ENCODE results near the gene MEPCE. TPM values are rescaled to one million over a fixed set of nuclear protein-coding genes. Genes with fewer than 3 reads are reported as not detected.
A peak's percentile ranks its signal among the peaks of the same experiment; 100 is the strongest.

Gene MEPCE
- total and polyA plus RNA-seq, 9 of the 15 experiments (the other 6 are each of a cell fraction or from before 2014, with no cell fraction given), result 10.9 to 76.3 (median 44.1) TPM

DNA sequence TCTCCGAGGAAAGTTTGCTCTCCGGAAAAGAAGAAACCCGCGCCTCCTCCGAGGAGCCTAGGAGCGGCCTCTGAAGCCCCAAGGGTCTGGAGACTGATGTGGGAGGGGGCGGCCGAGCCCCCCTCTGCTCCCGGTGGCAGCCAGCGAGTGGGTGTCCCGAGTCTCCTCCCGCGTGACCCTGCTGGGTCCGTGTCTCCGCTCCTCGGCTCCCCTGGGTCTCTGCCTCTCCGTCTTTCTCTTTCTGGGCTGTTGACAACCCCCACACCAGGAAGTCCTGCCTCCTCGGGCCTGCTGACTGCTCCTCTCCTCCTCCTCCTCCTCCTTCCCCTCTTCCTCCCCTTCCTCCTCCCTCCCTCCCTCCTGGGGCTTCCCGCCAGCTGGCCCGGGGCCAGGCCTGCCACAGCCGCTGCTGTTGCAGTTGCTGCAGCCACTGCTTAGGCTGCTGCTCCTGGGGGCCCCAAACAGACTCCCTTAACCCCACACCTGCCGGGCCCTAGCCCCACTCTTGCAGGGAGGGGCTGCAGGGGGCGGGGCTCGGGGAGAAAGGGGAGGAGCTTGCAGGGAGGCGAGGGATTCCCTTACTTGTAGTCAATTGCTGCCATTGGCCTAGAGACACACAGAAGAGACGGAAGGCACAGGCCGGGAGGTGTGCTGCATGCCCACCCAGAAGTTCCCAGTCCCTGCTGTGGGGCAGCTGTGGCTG, 49.5 kb downstream of the MEPCE start, which contains the start of gene TSC22D4 (continued):
- TF ChIP-seq, protein P1, sequence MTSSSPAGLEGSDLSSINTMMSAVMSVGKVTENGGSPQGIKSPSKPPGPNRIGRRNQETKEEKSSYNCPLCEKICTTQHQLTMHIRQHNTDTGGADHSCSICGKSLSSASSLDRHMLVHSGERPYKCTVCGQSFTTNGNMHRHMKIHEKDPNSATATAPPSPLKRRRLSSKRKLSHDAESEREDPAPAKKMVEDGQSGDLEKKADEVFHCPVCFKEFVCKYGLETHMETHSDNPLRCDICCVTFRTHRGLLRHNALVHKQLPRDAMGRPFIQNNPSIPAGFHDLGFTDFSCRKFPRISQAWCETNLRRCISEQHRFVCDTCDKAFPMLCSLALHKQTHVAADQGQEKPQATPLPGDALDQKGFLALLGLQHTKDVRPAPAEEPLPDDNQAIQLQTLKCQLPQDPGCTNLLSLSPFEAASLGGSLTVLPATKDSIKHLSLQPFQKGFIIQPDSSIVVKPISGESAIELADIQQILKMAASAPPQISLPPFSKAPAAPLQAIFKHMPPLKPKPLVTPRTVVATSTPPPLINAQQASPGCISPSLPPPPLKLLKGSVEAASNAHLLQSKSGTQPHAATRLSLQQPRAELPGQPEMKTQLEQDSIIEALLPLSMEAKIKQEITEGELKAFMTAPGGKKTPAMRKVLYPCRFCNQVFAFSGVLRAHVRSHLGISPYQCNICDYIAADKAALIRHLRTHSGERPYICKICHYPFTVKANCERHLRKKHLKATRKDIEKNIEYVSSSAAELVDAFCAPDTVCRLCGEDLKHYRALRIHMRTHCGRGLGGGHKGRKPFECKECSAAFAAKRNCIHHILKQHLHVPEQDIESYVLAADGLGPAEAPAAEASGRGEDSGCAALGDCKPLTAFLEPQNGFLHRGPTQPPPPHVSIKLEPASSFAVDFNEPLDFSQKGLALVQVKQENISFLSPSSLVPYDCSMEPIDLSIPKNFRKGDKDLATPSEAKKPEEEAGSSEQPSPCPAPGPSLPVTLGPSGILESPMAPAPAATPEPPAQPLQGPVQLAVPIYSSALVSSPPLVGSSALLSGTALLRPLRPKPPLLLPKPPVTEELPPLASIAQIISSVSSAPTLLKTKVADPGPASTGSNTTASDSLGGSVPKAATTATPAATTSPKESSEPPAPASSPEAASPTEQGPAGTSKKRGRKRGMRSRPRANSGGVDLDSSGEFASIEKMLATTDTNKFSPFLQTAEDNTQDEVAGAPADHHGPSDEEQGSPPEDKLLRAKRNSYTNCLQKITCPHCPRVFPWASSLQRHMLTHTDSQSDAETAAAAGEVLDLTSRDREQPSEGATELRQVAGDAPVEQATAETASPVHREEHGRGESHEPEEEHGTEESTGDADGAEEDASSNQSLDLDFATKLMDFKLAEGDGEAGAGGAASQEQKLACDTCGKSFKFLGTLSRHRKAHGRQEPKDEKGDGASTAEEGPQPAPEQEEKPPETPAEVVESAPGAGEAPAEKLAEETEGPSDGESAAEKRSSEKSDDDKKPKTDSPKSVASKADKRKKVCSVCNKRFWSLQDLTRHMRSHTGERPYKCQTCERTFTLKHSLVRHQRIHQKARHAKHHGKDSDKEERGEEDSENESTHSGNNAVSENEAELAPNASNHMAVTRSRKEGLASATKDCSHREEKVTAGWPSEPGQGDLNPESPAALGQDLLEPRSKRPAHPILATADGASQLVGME (CRISPR knock-in tag; IDR thresholded peaks at IDR 0.05), result no peak
- TF ChIP-seq FIP1L1 (IDR thresholded peaks at IDR 0.05; ENCODE audit: low read depth, low read length, poor library complexity, severe bottlenecking) (peak; percentile 67), MCM7 (IDR thresholded peaks at IDR 0.05) (no peak), ZNF717 (CRISPR knock-in tag; IDR thresholded peaks at IDR 0.05) (no peak), ZNF561 (CRISPR knock-in tag; conservative IDR thresholded peaks at IDR 0.05) (no peak), TCF7 (IDR thresholded peaks at IDR 0.05; ENCODE audit: borderline replicate concordance) (peak; percentile 51; the same call in 1 of the 2 replicates), TBL1XR1 (IDR thresholded peaks at IDR 0.05; ENCODE audit: low read length in 2 of 2) (peak in 1 of 2 experiments; percentile 77; a peak in 2 of 4 replicates), ZNF282 (CRISPR knock-in tag; IDR thresholded peaks at IDR 0.05) (no peak), RFX1 (IDR thresholded peaks at IDR 0.05) (no peak)
- TF ChIP-seq, protein P2, sequence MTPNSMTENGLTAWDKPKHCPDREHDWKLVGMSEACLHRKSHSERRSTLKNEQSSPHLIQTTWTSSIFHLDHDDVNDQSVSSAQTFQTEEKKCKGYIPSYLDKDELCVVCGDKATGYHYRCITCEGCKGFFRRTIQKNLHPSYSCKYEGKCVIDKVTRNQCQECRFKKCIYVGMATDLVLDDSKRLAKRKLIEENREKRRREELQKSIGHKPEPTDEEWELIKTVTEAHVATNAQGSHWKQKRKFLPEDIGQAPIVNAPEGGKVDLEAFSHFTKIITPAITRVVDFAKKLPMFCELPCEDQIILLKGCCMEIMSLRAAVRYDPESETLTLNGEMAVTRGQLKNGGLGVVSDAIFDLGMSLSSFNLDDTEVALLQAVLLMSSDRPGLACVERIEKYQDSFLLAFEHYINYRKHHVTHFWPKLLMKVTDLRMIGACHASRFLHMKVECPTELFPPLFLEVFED (CRISPR knock-in tag; conservative IDR thresholded peaks at IDR 0.05), result no peak
- TF ChIP-seq, protein P3, sequence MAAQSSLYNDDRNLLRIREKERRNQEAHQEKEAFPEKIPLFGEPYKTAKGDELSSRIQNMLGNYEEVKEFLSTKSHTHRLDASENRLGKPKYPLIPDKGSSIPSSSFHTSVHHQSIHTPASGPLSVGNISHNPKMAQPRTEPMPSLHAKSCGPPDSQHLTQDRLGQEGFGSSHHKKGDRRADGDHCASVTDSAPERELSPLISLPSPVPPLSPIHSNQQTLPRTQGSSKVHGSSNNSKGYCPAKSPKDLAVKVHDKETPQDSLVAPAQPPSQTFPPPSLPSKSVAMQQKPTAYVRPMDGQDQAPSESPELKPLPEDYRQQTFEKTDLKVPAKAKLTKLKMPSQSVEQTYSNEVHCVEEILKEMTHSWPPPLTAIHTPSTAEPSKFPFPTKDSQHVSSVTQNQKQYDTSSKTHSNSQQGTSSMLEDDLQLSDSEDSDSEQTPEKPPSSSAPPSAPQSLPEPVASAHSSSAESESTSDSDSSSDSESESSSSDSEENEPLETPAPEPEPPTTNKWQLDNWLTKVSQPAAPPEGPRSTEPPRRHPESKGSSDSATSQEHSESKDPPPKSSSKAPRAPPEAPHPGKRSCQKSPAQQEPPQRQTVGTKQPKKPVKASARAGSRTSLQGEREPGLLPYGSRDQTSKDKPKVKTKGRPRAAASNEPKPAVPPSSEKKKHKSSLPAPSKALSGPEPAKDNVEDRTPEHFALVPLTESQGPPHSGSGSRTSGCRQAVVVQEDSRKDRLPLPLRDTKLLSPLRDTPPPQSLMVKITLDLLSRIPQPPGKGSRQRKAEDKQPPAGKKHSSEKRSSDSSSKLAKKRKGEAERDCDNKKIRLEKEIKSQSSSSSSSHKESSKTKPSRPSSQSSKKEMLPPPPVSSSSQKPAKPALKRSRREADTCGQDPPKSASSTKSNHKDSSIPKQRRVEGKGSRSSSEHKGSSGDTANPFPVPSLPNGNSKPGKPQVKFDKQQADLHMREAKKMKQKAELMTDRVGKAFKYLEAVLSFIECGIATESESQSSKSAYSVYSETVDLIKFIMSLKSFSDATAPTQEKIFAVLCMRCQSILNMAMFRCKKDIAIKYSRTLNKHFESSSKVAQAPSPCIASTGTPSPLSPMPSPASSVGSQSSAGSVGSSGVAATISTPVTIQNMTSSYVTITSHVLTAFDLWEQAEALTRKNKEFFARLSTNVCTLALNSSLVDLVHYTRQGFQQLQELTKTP (IDR thresholded peaks at IDR 0.05; ENCODE audit: low read depth in 1 of 2, partially characterized antibody in 2 of 2), result peak in 1 of 2 experiments; percentile 89
